ENCODE results near the gene LRRC47.

Gene LRRC47

GRCh38 chr1:3747522-3747848 lies 48.8 kb downstream of the LRRC47 start:
- no peak for DNase-seq (ENCODE audit: low spot score)

DNA sequence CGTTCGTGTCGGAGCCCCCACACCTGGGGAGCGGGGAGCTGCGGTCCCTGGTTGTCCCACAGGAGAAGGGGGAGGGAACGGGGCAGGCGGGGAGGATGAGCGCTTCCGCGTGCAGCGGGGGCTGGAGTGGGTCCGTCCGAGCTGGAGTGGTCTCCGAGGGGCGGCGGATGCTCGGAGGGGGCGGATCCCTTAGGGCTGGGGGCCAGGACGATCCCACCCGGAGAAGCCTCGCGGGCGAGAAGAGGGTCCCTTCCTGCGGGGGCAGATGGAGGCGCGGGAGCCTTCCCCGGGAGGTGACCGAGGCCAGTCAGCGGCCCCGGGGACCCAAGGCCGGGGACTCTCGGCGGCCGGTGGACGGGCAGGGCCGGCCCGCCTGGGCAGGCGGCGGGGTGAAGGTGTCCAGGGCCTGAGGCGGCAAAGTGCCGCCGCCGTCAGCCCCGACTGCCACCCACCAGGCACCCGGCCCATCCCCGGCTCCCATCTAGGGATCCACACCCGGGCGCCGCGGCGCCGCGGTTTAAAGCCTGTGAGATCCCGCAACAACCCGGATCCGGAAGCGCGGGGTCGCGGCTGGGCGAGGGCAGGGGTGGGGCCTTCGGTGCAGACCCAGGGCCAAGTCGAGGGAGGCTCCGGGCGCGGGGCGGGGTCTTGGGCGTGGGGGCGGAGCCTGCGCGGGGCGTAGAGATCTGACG lies 49.3 kb downstream of the LRRC47 start:
- DNase-seq (ENCODE audit: low spot score), result peak; percentile 80

GRCh38 chr1:3746389-3746829 lies 49.9 kb downstream of the LRRC47 start:
- no peak for DNase-seq (ENCODE audit: low spot score)

- peak; percentile 63 for DNase-seq (ENCODE audit: low spot score)
Observed at GRCh38 chr1:3745590-3746381, 50.5 kb downstream of the LRRC47 start.

DNA sequence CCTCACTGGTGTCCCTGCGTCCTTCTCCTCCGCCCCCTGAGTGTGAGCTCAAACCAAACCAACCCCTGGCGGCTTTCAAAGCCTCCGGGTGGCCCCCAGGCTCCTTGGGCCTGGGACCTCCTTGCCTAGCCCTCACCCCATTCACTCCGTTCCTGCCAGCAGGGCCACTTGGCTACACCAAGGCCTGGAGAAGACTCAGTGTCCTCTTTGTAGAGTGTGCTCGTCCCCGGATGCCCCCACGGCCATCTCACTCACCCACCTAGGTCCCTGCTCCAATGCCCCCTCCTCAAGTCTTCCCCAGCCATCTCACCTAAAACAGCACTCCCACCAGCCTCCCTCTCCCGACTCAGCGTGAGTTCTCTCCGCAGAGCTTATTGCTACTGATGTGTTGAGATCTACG lies 51.2 kb downstream of the LRRC47 start:
- DNase-seq (ENCODE audit: low spot score), result no peak

- DNase-seq (ENCODE audit: low spot score), result no peak
Observed at GRCh38 chr1:3744646-3745045, 51.7 kb downstream of the LRRC47 start.

GRCh38 chr1:3743826-3744225 lies 52.5 kb downstream of the LRRC47 start:
- DNase-seq (ENCODE audit: low spot score), result no peak

DNA sequence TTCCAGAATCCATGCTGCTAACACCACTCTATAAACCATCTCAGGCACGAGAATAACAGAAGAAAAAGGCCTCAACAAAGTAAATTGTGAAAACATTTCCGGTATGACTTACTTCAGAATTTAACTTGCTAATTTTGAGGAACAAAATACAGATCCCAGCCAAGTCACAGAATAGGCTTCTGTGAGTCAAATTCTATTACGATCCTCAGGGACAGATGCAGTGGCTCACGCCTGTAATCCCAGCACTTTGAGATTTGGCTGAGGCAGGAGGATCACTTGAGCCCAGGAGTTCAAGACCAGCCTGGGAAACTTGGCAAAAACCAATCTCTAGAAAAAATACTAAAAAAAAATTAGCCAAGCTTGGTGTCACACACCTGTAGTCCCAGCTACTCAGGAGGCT lies 52.9 kb downstream of the LRRC47 start:
- no peak for DNase-seq (ENCODE audit: low spot score)

- no peak for DNase-seq (ENCODE audit: low spot score)
Observed at GRCh38 chr1:3742439-3743298, 53.6 kb downstream of the LRRC47 start.

GRCh38 chr1:3741566-3742438 lies 54.5 kb downstream of the LRRC47 start:
- DNase-seq (ENCODE audit: low spot score), result no peak

DNA sequence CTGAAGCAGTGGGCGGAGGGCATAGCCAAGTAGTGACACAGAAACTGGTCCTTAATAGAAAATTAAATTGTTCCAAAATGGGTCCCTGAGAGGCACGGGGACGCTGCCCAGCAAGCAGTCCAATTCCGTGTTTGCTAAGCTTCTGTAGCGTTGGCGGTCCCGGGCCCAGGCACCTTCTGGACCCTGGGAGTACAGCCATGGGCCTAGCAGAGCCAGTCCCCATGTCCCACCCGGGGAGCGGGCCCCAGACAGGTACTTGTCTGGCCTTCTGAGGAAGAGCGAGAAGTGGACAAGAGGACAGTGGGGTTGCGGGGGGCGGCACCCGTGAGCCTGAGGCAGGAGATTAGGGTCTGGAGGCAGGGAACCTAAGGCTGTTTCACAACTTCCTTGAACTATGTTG lies 55.5 kb downstream of the LRRC47 start:
- DNase-seq (ENCODE audit: low spot score), result no peak

GRCh38 chr1:3740042-3740441 lies 56.3 kb downstream of the LRRC47 start:
- no peak for DNase-seq (ENCODE audit: low spot score)

- no peak for DNase-seq (ENCODE audit: low spot score)
Observed at GRCh38 chr1:3738943-3739342, 57.4 kb downstream of the LRRC47 start.

GRCh38 chr1:3736708-3737107 lies 59.6 kb downstream of the LRRC47 start:
- no peak for DNase-seq (ENCODE audit: low spot score)

DNA sequence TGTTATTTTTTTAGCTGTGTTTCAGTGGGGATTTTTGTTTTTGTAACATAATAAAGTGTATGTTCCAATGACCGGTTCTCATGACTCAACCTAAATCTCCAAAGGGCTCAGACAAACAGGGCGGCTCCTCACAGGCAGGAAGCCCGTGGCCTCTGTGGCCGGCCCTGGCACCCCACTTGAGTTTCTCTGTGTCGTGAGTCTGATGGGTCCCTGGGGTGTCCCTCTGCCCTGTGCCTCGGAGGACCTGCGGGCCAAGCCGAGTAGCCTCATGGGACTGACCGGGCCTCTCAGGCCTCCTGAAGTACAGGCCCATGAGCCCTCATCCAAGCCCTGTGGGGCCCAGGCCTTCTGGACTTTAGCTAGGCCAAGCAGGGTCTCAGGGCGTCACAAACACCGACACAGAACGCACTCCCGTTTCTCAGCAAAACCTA lies 60.2 kb downstream of the LRRC47 start:
- no peak for DNase-seq (ENCODE audit: low spot score)

DNA sequence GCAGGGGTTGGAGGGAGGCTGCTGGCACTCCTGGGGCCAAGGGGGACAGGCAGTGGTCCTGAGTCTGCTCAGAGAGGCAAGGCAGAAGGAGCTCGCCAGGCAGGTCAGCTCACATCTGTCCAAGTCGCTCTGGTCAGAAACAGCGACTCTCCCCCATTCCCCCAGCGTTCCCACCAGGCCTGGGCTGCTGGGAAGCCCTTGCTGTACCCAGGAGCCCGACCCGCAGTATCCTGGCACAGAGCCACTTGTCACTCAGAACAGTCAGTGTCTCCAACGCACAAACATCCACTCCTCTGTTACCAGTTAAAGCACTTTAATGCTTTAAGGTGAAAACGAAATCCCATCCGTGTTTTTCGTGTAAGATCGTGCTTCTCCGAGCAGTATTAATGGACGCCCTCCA lies 60.6 kb downstream of the LRRC47 start:
- DNase-seq (ENCODE audit: low spot score), result no peak

- no peak for DNase-seq (ENCODE audit: low spot score)
Observed at GRCh38 chr1:3735027-3735681, 61.1 kb downstream of the LRRC47 start.

- no peak for DNase-seq (ENCODE audit: low spot score)
Observed at GRCh38 chr1:3734602-3735001, 61.7 kb downstream of the LRRC47 start.

- DNase-seq (ENCODE audit: low spot score), result no peak
Observed at GRCh38 chr1:3733883-3734589, 62.3 kb downstream of the LRRC47 start.

DNA sequence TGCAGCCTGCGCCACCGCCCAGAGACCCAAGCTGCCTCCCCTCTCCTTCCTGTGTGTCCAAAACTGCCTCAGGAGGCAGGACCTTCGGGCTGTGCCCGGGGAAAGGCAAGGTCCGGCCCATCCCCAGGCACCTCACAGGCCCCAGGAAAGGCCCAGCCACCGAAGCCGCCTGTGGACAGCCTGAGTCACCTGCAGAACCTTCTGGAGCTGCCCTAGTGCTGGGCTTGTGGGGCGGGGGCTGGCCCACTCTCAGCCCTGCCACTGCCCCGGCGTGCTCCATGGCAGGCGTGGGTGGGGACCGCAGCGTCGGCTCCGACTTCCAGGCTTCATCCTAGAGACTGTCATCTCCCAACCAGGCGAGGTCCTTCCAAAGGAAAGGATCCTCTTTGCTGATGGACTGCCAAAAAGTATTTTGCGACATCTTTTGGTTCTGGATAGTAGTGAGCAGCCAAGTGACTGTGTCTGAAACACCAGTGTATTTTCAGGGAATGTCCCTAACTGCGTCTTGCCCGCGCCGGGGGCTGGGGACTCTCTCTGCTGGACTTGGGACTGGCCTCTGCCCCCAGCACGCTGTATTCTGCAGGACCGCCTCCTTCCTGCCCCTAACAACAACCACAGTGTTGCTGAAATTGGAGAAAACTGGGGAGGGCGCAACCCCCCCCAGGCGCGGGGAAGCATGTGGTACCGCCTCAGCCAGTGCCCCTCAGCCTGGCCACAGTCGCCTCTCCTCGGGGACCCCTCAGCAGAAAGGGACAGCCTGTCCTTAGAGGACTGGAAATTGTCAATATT lies 63.0 kb downstream of the LRRC47 start:
- DNase-seq (ENCODE audit: low spot score), result no peak
